ENCODE data around the gene FAM81A.

FAM81A gene

GRCh38 chr15:59492389-59493377, 54.7 kb downstream of the FAM81A start:
- TF ChIP-seq CTCF (IDR thresholded peaks at IDR 0.05; ENCODE audit: low read depth, low read length), result peak; percentile 75
- H3K4me3 ChIP-seq (ENCODE audit: low read depth, low read length), result no peak overlapping the region

GRCh38 chr15:59501597-59501996, 63.6 kb downstream of the FAM81A start:
- H3K4me3 ChIP-seq (ENCODE audit: low read depth, low read length), result no peak overlapping the region
- peak; percentile 44 for TF ChIP-seq CTCF (IDR thresholded peaks at IDR 0.05; ENCODE audit: low read depth, low read length)

- H3K4me3 ChIP-seq (ENCODE audit: low read depth, low read length), result no peak overlapping the region
- no peak for TF ChIP-seq CTCF (IDR thresholded peaks at IDR 0.05; ENCODE audit: low read depth, low read length)
Measured at GRCh38 chr15:59515190-59515589, 77.2 kb downstream of the FAM81A start.

- no peak for TF ChIP-seq CTCF (IDR thresholded peaks at IDR 0.05; ENCODE audit: low read depth, low read length)
- H3K4me3 ChIP-seq (ENCODE audit: low read depth, low read length), result no peak overlapping the region
Measured at GRCh38 chr15:59516655-59517461, 78.9 kb downstream of the FAM81A start.

GRCh38 chr15:59519329-59519728, 81.3 kb downstream of the FAM81A start:
- no peak for TF ChIP-seq CTCF (IDR thresholded peaks at IDR 0.05; ENCODE audit: low read depth, low read length)
- H3K4me3 ChIP-seq (ENCODE audit: low read depth, low read length), result no peak overlapping the region

- TF ChIP-seq CTCF (IDR thresholded peaks at IDR 0.05; ENCODE audit: low read depth, low read length), result no peak
Measured at GRCh38 chr15:59521443-59521842, 83.5 kb downstream of the FAM81A start.

More at GRCh38 chr15:59521443-59521842, 83.5 kb downstream of the FAM81A start:
- no peak overlapping the region for H3K4me3 ChIP-seq (ENCODE audit: low read depth, low read length)

Data from WI38 (cell line).